Measurements from ENCODE around the gene DSCAM. TPM values are rescaled to one million over a fixed set of nuclear protein-coding genes. Genes with fewer than 3 reads are reported as not detected.

DSCAM gene
- total RNA-seq, 1 donor from 2014 or later: 0.06 TPM

GRCh38 chr21:40066221-40066620 lies 780.7 kb downstream of the DSCAM start:
- intact Hi-C loops (cut with DNase I): no loop called here
- DNase-seq: no peak
- peaks cover 7% of the 10 kb centered on the region for H3K27me3 ChIP-seq (ENCODE audit: low read depth)
- H3K9me3 ChIP-seq: no peaks in the 10 kb centered on the region
- TF ChIP-seq CTCF (IDR thresholded peaks at IDR 0.05): no peak
- H3K36me3 ChIP-seq: no peaks in the 10 kb centered on the region
- no peaks in the 10 kb centered on the region for H3K4me1 ChIP-seq
- H3K27ac ChIP-seq: no peak overlapping the region
- H3K4me3 ChIP-seq: no peak overlapping the region
- no peak for ATAC-seq

GRCh38 chr21:40060083-40060677 lies 786.8 kb downstream of the DSCAM start:
- intact Hi-C loops (cut with DNase I): no loop called here
- H3K36me3 ChIP-seq: no peaks in the 10 kb centered on the region
- H3K9me3 ChIP-seq: no peaks in the 10 kb centered on the region
- H3K27ac ChIP-seq: no peak overlapping the region
- no peaks in the 10 kb centered on the region for H3K27me3 ChIP-seq (ENCODE audit: low read depth)
- H3K4me1 ChIP-seq: no peaks in the 10 kb centered on the region
- no peak for ATAC-seq
- no peak for TF ChIP-seq CTCF (IDR thresholded peaks at IDR 0.05)
- no peak for DNase-seq
- H3K4me3 ChIP-seq: no peak overlapping the region

GRCh38 chr21:40057331-40057730 lies 789.6 kb downstream of the DSCAM start:
- DNase-seq: no peak
- Histone ChIP-seq H3K9me3 (no peaks in the 10 kb centered on the region), H3K36me3 (no peaks in the 10 kb centered on the region), H3K4me1 (peaks cover 8% of the 10 kb centered on the region), H3K27me3 (ENCODE audit: low read depth) (no peaks in the 10 kb centered on the region), H3K4me3 (no peak overlapping the region), H3K27ac (no peak overlapping the region)
- intact Hi-C loops (cut with DNase I): no loop called here
- TF ChIP-seq CTCF (IDR thresholded peaks at IDR 0.05): no peak
- ATAC-seq: no peak

- H3K27ac ChIP-seq: no peak overlapping the region
- no peaks in the 10 kb centered on the region for H3K9me3 ChIP-seq
- H3K27me3 ChIP-seq (ENCODE audit: low read depth): no peaks in the 10 kb centered on the region
- TF ChIP-seq CTCF (IDR thresholded peaks at IDR 0.05): no peak
- no peak overlapping the region for H3K4me3 ChIP-seq
- intact Hi-C loops (cut with DNase I): no loop called here
- no peaks in the 10 kb centered on the region for H3K36me3 ChIP-seq
- H3K4me1 ChIP-seq: peaks cover 8% of the 10 kb centered on the region
- ATAC-seq (no peak), DNase-seq (no peak)
These were observed 790.9 kb downstream of the DSCAM start for GRCh38 chr21:40056031-40056430.

- ATAC-seq (peak; percentile 96 to 98), DNase-seq (peak; percentile 88)
- Histone ChIP-seq H3K4me1 (peaks cover 8% of the 10 kb centered on the region), H3K27ac (peak overlapping the region; percentile 43), H3K36me3 (no peaks in the 10 kb centered on the region), H3K27me3 (ENCODE audit: low read depth) (no peaks in the 10 kb centered on the region), H3K4me3 (no peak overlapping the region), H3K9me3 (no peaks in the 10 kb centered on the region)
- no peak for TF ChIP-seq CTCF (IDR thresholded peaks at IDR 0.05)
- intact Hi-C loops (cut with DNase I): no loop called here
These were observed 792.6 kb downstream of the DSCAM start for GRCh38 chr21:40054403-40054802.

All from lower lobe of right lung (tissue), 2 donors.